K562 (cell line): ENCODE data around the gene TNFRSF18. TPM values are rescaled to one million over a fixed set of nuclear protein-coding genes. Genes with fewer than 3 reads are reported as not detected.

Experiments
- CEBPB ChIP-seq: fragments of 450-650 bp; IDR thresholded peaks from 2 replicates; pipeline ENCODE4 v1.6.1; 2016; ENCODE audit warnings: missing genetic modification characterization, missing compliant biosample characterization
- E2F3 ChIP-seq: fragments of 250-450 bp; sonication (Bioruptor Pico); IDR thresholded peaks from 2 replicates; pipeline ENCODE4 v1.4.0; 2020; ENCODE audit warnings: mild to moderate bottlenecking
- FOXM1 ChIP-seq, 2 experiments: fragments of 450-650 bp in 1 of 2; sonication (generic) in 1 of 2; formaldehyde crosslinking in 1 of 2; IDR thresholded peaks; 2 replicates each; pipeline versions ENCODE4 v1.6.1 to v1.9.0; 2017 to 2022; ENCODE audit warnings: low read depth in 2 of 2, mild to moderate bottlenecking in 2 of 2, missing genetic modification reagents in 1 of 2, moderate library complexity in 1 of 2
- GMEB1 ChIP-seq: fragments of 250-450 bp; sonication (Bioruptor Pico); IDR thresholded peaks from 2 replicates; pipeline ENCODE4 v1.4.0; 2020; ENCODE audit warnings: mild to moderate bottlenecking
- HDAC2 ChIP-seq: fragments of 450-650 bp; IDR thresholded peaks from 2 replicates; pipeline ENCODE4 v1.6.1; 2016; ENCODE audit warnings: mild to moderate bottlenecking
- HLTF ChIP-seq: fragments of 450-650 bp; IDR thresholded peaks from 2 replicates; pipeline ENCODE4 v1.6.1; 2016
- HMBOX1 ChIP-seq: sonication (generic); IDR thresholded peaks from 2 replicates; pipeline ENCODE4 v1.6.1; 2016
- MLX ChIP-seq, 2 experiments: fragments of 450-650 bp in 1 of 2; sonication (generic) in 1 of 2; formaldehyde crosslinking; conservative IDR thresholded peaks; 2 replicates each; pipeline versions ENCODE4 v1.4.0 to v1.8.1; 2020 to 2022; ENCODE audit warnings: mild to moderate bottlenecking in 1 of 2, missing genetic modification reagents in 1 of 2
- NFE2L1 ChIP-seq: fragments of 450-650 bp; IDR thresholded peaks from 2 replicates; pipeline ENCODE4 v1.6.1; 2016; ENCODE audit warnings: missing genetic modification characterization, low read depth, mild to moderate bottlenecking, missing compliant biosample characterization, moderate library complexity, borderline replicate concordance
- NFRKB ChIP-seq: fragments of 450-650 bp; IDR thresholded peaks from 2 replicates; pipeline ENCODE4 v1.6.1; 2016; ENCODE audit warnings: low read depth
- PATZ1 ChIP-seq: fragments of 250-450 bp; sonication (Bioruptor Pico); IDR thresholded peaks from 2 replicates; pipeline ENCODE4 v1.5.0; 2020; ENCODE audit warnings: mild to moderate bottlenecking, borderline replicate concordance
- RBM17 ChIP-seq: fragments of 200-400 bp; formaldehyde crosslinking; IDR thresholded peaks from 2 replicates; pipeline ENCODE4 v1.6.1; 2017; ENCODE audit warnings: low read depth, mild to moderate bottlenecking, low read length, borderline replicate concordance
- RHOXF2B ChIP-seq: fragments of 250-450 bp; sonication (Bioruptor Pico); conservative IDR thresholded peaks from 2 replicates; pipeline ENCODE4 v1.5.1; 2021
- SMAD4 ChIP-seq: fragments of 250-450 bp; sonication (Bioruptor Pico); conservative IDR thresholded peaks from 2 replicates; pipeline ENCODE4 v1.8.0; 2021; ENCODE audit warnings: inconsistent platforms, mild to moderate bottlenecking, moderate library complexity
- SREBF1 ChIP-seq: fragments of 150-350 bp; IDR thresholded peaks from 2 replicates; pipeline ENCODE4 v1.6.1; 2014; ENCODE audit warnings: antibody characterized with exemption, low read depth, low read length, borderline replicate concordance
- TAF1 ChIP-seq: IDR thresholded peaks from 2 replicates; pipeline ENCODE4 v1.6.1; 2011; ENCODE audit warnings: mild to moderate bottlenecking, low read length, moderate library complexity; ENCODE audit not compliant: insufficient read depth, control insufficient read depth, severe bottlenecking; ENCODE audit errors: extremely low read depth
- TOE1 ChIP-seq, 2 experiments: fragments of 450-650 bp in 1 of 2; sonication (generic) in 1 of 2; formaldehyde crosslinking in 1 of 2; IDR thresholded peaks; 2 replicates each; pipeline versions ENCODE4 v1.7.1 to v1.8.0; 2016 to 2022; ENCODE audit warnings: borderline replicate concordance in 2 of 2, mild to moderate bottlenecking in 2 of 2, antibody characterized with exemption in 1 of 2, inconsistent platforms in 1 of 2, low read depth in 1 of 2, missing genetic modification reagents in 1 of 2, moderate library complexity in 1 of 2
- ZC3H8 ChIP-seq: fragments of 450-650 bp; IDR thresholded peaks from 2 replicates; pipeline ENCODE4 v1.6.1; 2017
- ZEB2 ChIP-seq: fragments of 450-650 bp; IDR thresholded peaks from 2 replicates; pipeline ENCODE4 v1.6.1; 2016
- polyA plus RNA-seq, 8 experiments: library from polyadenylated mRNA; depleted of rRNA in 4 of 8; stranded (reverse) in 5 of 8; unstranded in 3 of 8; fragments of >200 nt; fragmentation: Nextera tagmentation in 2 of 8; fragmentation: Illumina TruSeq in 1 of 8; extraction: Ambion mirVana in 2 of 8; extraction: Trizol in 1 of 8; gene quantifications; 2 replicates each; pipeline versions ENCODE4 v1.2.1 to v1.2.3, GENCODE V29; 2011 to 2014; ENCODE audit warnings: inconsistent platforms in 1 of 8, missing spikeins in 1 of 8
- total RNA-seq, 7 experiments: library from RNA; depleted of rRNA in 6 of 7; stranded (reverse); fragments of >200 nt in 6 of 7; fragmentation: Illumina TruSeq in 2 of 7; extraction: Trizol in 2 of 7; gene quantifications; 2 replicates each; pipeline versions ENCODE4 v1.2.1 to v1.2.3, GENCODE V29; 2011 to 2021; ENCODE audit warnings: low replicate concordance in 1 of 7
- TF ChIP-seq, protein P1 (sequence below): sonication (generic); formaldehyde crosslinking; IDR thresholded peaks from 2 replicates; pipeline ENCODE4 v1.8.0; 2022; ENCODE audit warnings: missing genetic modification reagents, mild to moderate bottlenecking, borderline replicate concordance

Gene TNFRSF18
- total and polyA plus RNA-seq, 9 of the 15 experiments (the other 6 are each of a cell fraction or from before 2014, with no cell fraction given), result 0.24 to 0.27 TPM; not detected in 7

GRCh38 chr1:1157426-1157913 lies 48.9 kb downstream of the TNFRSF18 start (continued):
- TF ChIP-seq TOE1 (IDR thresholded peaks at IDR 0.05; ENCODE audit: borderline replicate concordance), result 0 out of 2 replicates have a peak, but pooled peaks have one; percentile 46
- TF ChIP-seq TOE1 (CRISPR knock-in tag; IDR thresholded peaks at IDR 0.05; ENCODE audit: borderline replicate concordance, low read depth), result no peak
- no peak for TF ChIP-seq MLX (CRISPR knock-in tag; conservative IDR thresholded peaks at IDR 0.05)
- TF ChIP-seq, protein P1, sequence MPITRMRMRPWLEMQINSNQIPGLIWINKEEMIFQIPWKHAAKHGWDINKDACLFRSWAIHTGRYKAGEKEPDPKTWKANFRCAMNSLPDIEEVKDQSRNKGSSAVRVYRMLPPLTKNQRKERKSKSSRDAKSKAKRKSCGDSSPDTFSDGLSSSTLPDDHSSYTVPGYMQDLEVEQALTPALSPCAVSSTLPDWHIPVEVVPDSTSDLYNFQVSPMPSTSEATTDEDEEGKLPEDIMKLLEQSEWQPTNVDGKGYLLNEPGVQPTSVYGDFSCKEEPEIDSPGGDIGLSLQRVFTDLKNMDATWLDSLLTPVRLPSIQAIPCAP (CRISPR knock-in tag), result no peak
- TF ChIP-seq SREBF1, result 0 out of 2 replicates have a peak, but pooled peaks have one; percentile 43
- 0 out of 2 replicates have a peak, but pooled peaks have one; percentile 67 for TF ChIP-seq PATZ1 (CRISPR knock-in tag)
- 0 out of 2 replicates have a peak, but pooled peaks have one; percentile 15 for TF ChIP-seq GMEB1 (CRISPR knock-in tag)
- TF ChIP-seq HLTF, result peak; percentile 17; the same call in 1 of the 2 replicates
- TF ChIP-seq NFRKB, result 0 out of 2 replicates have a peak, but pooled peaks have one; percentile 79
- peak; percentile 72 for TF ChIP-seq TAF1
- no peak for TF ChIP-seq HMBOX1
- no peak for TF ChIP-seq FOXM1 (IDR thresholded peaks at IDR 0.05; ENCODE audit: low read depth)
- TF ChIP-seq FOXM1 (CRISPR knock-in tag; IDR thresholded peaks at IDR 0.05; ENCODE audit: low read depth), result no peak
- TF ChIP-seq CEBPB (tag), result no peak
- peak; percentile 73; the same call in 1 of the 2 replicates for TF ChIP-seq E2F3 (CRISPR knock-in tag)
- no peak for TF ChIP-seq ZC3H8
- TF ChIP-seq NFE2L1 (tag), result no peak
- 0 out of 2 replicates have a peak, but pooled peaks have one; percentile 47 for TF ChIP-seq RHOXF2B
- no peak for TF ChIP-seq ZEB2
- no peak for TF ChIP-seq RBM17
- no peak; the same call in 1 of the 2 replicates for TF ChIP-seq HDAC2
- peak; percentile 55 for TF ChIP-seq SMAD4
